ENCODE data around the gene UCP3. TPM values are rescaled to one million over a fixed set of nuclear protein-coding genes. Genes with fewer than 3 reads are reported as not detected.

UCP3 gene
- total RNA-seq, 2 experiments from 2014 or later: 0.32 to 0.83 TPM

DNA sequence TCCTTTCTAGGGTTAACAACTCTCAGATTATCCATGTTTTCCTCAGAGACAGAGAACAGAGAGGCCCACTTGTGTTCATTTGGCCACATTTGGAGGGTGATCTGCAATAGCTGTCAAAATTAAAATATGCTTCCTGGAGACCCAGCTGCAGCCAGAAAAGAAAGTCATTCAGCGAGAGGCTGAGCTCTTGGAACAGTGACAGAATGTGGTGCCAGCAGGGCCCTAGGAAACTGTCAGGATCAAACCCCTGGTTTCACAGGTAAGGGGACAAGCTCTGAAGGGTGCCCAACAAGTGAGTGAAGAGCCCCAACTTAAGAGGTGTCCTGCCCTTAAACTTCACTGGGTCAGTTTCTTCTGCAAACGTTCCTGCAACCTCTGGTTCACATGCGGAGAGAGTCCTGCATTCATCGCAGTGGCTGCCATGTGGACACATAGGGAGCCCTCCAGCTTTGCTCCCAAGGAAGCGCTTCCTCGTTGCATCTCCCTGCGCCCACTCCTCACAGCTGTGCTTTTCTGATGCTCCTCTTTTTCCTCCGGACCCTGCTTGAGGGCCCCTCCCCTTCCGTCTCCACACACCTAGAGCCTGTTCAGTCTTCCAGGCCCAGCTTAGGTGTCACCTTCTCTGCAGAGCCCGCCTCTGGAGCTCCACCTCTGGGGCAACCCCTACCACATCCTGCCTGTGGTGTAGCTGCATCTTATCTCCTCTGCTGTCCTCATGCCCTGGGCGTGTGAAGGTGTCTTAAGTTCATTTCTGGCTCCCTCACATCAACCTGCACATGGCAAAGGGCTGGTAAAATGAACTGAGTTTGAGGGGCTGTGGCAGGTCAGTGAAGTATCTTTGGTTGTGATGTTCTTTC lies 3.9 kb downstream of the UCP3 start:
- Mint-ChIP-seq H3K27me3 (ENCODE audit: low read depth) (no peaks in the 10 kb centered on the region), H3K36me3 (ENCODE audit: low read depth) (no peaks in the 10 kb centered on the region), H3K27ac (peak overlapping the region; percentile 88), H3K4me3 (peak overlapping the region; percentile 56), H3K9me3 (no peaks in the 10 kb centered on the region), H3K4me1 (ENCODE audit: low read depth) (peaks cover 51% of the 10 kb centered on the region)
- peak; percentile 95 for DNase-seq
- intact Hi-C loops (cut with micrococcal nuclease): loop anchor here (1.0 kb wide), 3 partner anchors 10 to 41 kb away; no protein-coding TSS in a partner anchor
- CTCF ChIA-PET: interaction anchor here (0.6 to 1.7 kb wide), 7 partner anchors 8 to 435 kb away, joined by 3 to 7 read pairs (median 3); no protein-coding TSS in a partner anchor

DNA sequence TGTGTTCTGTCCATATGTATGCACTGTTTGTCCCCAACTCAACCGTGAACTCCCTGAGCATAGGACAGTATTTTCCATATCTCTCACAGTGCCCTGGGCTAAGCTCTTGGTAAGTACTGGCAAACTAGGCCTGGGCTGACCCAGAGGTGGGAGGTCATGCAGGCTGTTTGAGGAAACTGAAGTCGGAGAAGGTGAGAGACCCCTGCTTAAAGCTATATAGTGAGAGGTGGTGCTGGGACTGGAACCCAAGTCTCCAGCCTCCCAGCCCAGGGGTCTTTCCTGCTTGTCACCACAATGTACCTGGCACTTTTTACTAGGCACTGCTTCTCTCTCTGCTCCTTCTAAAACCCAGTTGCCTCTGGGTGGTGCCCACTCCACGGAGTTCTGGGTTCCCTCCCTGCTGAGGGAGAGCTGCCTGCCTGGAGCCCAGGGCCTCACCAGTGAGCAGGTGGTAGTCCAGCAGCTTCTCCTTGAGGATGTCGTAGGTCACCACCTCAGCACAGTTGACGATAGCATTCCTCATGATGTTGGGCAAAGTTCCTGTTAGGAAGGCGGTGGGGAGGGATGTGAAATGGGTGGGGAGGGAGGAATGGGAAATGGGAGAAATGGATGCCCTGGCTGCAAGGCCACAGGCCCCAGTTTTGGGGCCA lies 4.7 kb downstream of the UCP3 start:
- CTCF ChIA-PET: interaction anchor here (1.7 kb wide), 1 partner anchor 15 kb away, joined by 7 read pairs; no protein-coding TSS in a partner anchor

DNA sequence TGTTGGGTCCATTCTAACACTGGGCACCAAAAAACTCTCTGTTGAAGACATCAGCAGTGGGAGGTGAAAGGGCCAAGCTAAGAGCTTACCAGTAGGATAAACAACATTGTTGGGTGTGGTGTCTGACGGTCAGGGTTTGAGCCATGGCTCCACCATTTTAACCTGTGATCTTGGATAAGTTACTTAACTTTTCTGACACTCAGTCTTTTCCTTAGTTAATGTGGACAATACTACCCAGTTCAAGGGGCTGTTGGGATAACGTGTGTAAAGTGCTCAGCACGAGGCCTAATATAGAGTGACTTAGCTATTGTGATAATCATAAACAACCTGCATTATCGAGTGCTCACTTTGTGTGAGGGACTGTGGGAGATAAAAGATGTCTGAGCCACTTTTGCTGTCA lies 6.1 kb downstream of the UCP3 start:
- H3K27me3 Mint-ChIP-seq (ENCODE audit: low read depth): no peaks in the 10 kb centered on the region
- no peaks in the 10 kb centered on the region for H3K9me3 Mint-ChIP-seq
- no peaks in the 10 kb centered on the region for H3K36me3 Mint-ChIP-seq (ENCODE audit: low read depth)
- intact Hi-C loops (cut with micrococcal nuclease): no loop called here
- CTCF ChIA-PET: interaction anchor here (0.6 to 1.7 kb wide), 2 partner anchors 16 to 30 kb away, joined by 3 to 7 read pairs; no protein-coding TSS in a partner anchor
- peaks cover 45% of the 10 kb centered on the region for H3K4me1 Mint-ChIP-seq (ENCODE audit: low read depth)
- no peak for DNase-seq
- no peak overlapping the region for H3K4me3 Mint-ChIP-seq
- no peak overlapping the region for H3K27ac Mint-ChIP-seq

More for the DNA sequence above, 4.7 kb downstream of the UCP3 start:
- Mint-ChIP-seq H3K4me1 (ENCODE audit: low read depth) (peaks cover 53% of the 10 kb centered on the region), H3K27ac (no peak overlapping the region), H3K36me3 (ENCODE audit: low read depth) (no peaks in the 10 kb centered on the region), H3K9me3 (no peaks in the 10 kb centered on the region), H3K27me3 (ENCODE audit: low read depth) (no peaks in the 10 kb centered on the region), H3K4me3 (no peak overlapping the region)
- DNase-seq: no peak
- intact Hi-C loops (cut with micrococcal nuclease): no loop called here

DNA sequence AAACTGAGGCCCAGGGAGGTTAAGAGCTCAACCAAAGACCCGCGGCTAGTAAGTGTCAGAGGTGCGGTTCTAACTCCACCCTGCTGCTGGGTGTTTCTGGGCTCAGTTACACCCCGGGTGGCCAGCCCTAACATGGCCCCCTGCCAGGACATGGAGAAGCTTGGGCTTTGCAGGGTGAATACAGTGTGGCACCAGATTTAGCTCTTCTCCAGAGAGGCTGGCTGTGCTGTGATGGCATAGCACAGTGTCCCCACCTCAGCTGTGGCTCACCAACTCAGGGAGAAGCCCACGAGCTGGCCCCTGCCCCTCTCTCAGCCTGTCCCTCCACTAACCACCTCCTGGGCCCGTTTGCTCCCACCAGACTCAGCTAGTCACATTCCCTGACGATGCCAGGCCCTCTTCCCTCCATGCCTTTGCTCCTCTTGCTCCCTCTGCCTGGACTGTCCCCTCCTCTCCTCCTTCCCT lies 7.0 kb downstream of the UCP3 start:
- Mint-ChIP-seq H3K9me3 (no peaks in the 10 kb centered on the region), H3K4me1 (ENCODE audit: low read depth) (peaks cover 51% of the 10 kb centered on the region), H3K27me3 (ENCODE audit: low read depth) (no peaks in the 10 kb centered on the region), H3K4me3 (no peak overlapping the region), H3K27ac (no peak overlapping the region), H3K36me3 (ENCODE audit: low read depth) (no peaks in the 10 kb centered on the region)
- CTCF ChIA-PET: interaction anchor here (1.3 kb wide), 1 partner anchor 10 kb away, joined by 4 read pairs; no protein-coding TSS in a partner anchor
- no peak for DNase-seq
- intact Hi-C loops (cut with micrococcal nuclease): no loop called here

DNA sequence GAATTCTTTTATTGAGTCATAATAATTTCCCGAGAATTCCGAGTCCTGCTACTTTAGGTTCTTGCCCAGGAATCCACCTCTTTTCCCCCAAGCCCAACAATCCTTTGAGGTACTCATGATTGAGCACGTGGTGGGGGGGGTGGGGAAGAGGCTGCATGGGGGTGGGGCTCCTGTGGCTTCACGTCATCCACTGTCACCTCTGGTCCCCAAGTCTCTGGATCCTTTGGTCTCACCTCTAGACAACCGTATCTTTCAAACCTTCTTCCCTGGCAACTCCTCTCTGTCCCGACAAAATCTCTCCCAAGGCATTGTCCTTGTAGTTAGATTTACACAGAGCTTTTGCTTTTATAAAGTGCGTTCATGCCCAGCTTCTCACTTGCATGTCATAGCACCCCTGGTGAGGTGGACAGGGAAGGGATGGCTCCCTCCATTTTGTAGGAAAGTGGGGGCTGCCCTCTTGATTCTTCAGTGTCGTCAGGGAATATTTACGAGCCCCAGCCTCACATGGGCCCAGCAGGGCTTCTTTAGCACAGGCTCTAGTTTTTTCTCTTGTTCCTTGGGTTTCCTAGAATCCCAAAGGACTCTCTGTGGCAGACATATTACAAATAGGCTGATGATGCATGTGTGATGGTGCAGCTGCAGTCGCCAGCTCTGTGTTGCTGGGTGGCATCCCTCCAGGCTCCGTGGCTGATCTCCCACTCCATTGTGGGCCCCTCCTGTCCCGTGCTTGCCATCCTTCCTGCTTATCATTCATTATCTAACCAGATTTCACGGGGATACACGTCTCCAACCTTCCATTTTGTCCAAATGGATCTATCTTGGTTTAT lies 8.4 kb downstream of the UCP3 start:
- H3K9me3 Mint-ChIP-seq: no peaks in the 10 kb centered on the region
- peaks cover 51% of the 10 kb centered on the region for H3K4me1 Mint-ChIP-seq (ENCODE audit: low read depth)
- no peak overlapping the region for H3K27ac Mint-ChIP-seq
- intact Hi-C loops (cut with micrococcal nuclease): no loop called here
- no peaks in the 10 kb centered on the region for H3K27me3 Mint-ChIP-seq (ENCODE audit: low read depth)
- H3K4me3 Mint-ChIP-seq: no peak overlapping the region
- no peak for DNase-seq
- CTCF ChIA-PET: interaction anchor here (1.3 kb wide), 1 partner anchor 24 kb away, joined by 3 read pairs; no protein-coding TSS in a partner anchor
- no peaks in the 10 kb centered on the region for H3K36me3 Mint-ChIP-seq (ENCODE audit: low read depth)

DNA sequence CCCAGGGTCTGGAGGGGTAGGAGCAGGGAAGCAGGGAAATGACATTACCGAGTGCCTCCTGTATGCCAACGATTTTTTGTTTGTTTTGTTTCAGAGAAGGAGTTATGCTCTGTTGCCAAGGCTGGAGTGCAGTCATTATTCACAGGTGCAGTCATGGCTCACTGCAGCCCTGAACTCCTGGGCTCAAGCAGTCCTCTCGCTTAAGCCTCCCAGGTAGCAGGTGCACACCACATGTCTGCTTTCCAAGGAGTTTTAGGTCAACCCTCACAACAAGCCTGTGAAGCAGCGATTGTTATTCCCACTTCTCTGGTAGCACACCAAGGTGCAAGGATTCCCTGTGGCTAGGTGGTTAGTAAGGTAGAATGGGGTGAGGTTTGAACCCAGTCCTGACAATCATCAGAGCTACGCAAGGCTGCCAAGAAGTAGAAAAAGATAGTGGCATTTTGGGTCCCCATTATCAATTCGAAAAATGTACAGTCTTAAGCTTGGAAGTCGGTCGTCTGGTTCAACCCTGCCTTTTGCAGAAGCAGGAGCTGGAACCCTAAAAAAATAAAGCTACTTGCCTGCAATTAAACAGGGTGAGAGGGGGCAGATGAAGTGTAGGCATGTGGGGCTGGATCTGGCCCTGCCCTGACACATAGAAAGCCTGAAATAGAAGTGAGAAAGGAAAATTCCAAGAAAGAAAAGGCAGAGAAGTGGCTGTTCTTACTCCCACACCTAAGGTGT lies 9.1 kb downstream of the UCP3 start:
- DNase-seq: no peak
- intact Hi-C loops (cut with micrococcal nuclease): loop anchor here (5.0 kb wide), 1 partner anchor 493 kb away; the partner anchor contains the start of gene LIPT2
- Mint-ChIP-seq H3K27me3 (ENCODE audit: low read depth) (no peaks in the 10 kb centered on the region), H3K4me1 (ENCODE audit: low read depth) (peaks cover 51% of the 10 kb centered on the region), H3K27ac (no peak overlapping the region), H3K36me3 (ENCODE audit: low read depth) (no peaks in the 10 kb centered on the region), H3K9me3 (no peaks in the 10 kb centered on the region), H3K4me3 (no peak overlapping the region)
- CTCF ChIA-PET: interaction anchor here (0.6 to 1.3 kb wide), 2 partner anchors 19 to 23 kb away, joined by 3 to 5 read pairs; no protein-coding TSS in a partner anchor

DNA sequence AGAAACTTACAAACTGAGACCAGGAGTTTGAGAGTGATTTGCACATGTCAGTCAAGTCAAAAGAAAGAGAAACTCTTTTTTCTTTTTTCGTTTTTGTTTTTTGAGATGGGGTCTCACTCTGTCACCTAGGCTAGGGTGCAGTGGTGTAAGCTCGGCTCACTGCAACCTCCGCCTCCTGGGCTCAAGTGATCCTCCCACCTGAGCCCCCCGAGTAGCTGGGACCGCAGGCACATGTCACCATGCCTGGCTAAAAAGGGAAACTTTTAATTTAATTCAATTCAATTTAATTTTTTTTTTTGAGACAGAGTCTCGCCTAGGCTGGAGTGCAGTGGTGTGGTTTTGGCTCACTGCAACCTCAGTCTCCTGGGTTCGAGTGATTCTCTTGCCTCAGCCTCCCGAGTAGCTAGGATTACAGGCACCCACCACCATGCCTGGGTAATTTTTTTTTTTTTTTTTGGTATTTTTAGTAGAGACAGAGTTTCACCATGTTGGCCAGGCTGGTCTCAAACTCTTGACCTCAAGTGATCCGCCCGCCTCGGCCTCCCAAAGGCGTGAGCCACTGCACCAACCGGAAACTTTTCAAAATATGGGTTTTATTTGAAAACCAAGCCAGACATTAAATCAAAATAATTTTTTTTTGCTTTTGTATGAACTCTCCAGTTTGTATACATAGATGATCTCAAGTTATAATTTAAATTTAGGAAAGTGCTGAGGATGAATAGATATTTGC lies 9.9 kb downstream of the UCP3 start:
- no peak overlapping the region for H3K4me3 Mint-ChIP-seq
- intact Hi-C loops (cut with micrococcal nuclease): loop anchor here (5.0 kb wide), 1 partner anchor 493 kb away; the partner anchor contains the start of gene LIPT2
- peaks cover 50% of the 10 kb centered on the region for H3K4me1 Mint-ChIP-seq (ENCODE audit: low read depth)
- no peak for DNase-seq
- CTCF ChIA-PET: interaction anchor here (0.6 to 0.7 kb wide), 3 partner anchors 9 to 35 kb away, joined by 3 to 5 read pairs (median 3); no protein-coding TSS in a partner anchor
- H3K27me3 Mint-ChIP-seq (ENCODE audit: low read depth): no peaks in the 10 kb centered on the region
- H3K27ac Mint-ChIP-seq: no peak overlapping the region
- H3K36me3 Mint-ChIP-seq (ENCODE audit: low read depth): no peaks in the 10 kb centered on the region
- no peaks in the 10 kb centered on the region for H3K9me3 Mint-ChIP-seq

DNA sequence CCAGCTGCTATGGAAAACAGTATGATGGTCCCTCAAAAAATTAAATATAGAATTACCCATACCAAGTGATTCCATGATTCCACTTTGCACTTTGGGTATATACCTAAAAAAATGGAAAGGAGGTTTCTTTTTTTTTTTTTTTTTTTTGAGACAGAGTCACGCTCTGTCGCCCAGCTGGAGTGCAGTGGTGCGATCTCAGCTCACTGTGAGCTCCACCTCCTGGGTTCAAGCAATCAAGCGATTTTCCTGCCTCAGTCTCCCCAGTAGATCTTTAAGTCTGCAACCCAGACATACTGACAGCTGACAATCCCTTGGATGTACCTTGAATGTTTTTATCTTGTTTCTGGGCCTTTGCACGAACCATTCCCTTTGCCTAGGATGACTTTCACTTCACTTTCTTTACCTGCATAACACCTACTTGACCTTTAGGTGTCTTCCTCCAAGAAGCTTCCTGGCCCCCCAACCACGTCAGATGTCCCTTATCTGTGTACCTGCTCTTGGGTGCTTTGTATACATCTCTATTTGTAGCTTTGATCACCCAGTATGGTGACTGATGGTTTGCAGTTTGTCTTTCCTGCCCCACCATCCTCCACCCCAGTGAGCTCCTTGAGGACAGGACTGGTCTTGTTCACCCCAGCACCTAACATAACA lies 11.6 kb downstream of the UCP3 start:
- intact Hi-C loops (cut with micrococcal nuclease): loop anchor here (5.0 kb wide), 1 partner anchor 495 kb away; the partner anchor contains the start of gene LIPT2
- Mint-ChIP-seq H3K27me3 (ENCODE audit: low read depth) (no peaks in the 10 kb centered on the region), H3K4me3 (no peak overlapping the region), H3K27ac (no peak overlapping the region), H3K36me3 (ENCODE audit: low read depth) (no peaks in the 10 kb centered on the region), H3K9me3 (no peaks in the 10 kb centered on the region), H3K4me1 (ENCODE audit: low read depth) (peaks cover 51% of the 10 kb centered on the region)
- CTCF ChIA-PET: interaction anchor here (0.6 to 1.9 kb wide), 3 partner anchors 8 to 25 kb away, joined by 3 to 5 read pairs (median 3); no protein-coding TSS in a partner anchor
- DNase-seq: no peak

DNA sequence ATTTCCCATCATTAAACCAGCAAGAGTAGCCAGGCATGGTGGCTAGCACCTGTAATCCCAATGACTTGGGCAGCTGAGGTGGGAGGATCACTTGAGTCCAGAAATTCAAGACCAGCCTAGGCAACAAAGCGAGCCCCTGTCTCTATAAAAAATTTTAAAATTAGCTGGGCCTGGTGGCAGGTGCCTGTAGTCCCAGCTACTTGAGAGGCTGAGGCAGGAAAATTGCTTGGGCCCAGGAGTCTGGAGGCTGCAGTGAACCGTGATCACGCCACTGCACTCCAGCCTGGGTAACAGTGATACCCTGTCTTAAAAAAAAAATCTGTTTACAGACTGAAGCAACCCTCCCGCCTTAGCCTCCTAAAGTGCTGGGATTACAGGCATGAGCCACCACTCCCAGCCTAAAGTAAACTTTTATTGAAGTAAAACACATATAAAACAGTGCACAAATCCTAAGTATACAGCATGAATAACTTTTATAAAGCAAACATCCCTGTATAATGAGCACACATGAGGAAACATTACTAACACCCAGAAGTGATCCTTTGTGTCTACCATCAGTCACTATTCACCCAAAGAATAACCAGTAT lies 12.6 kb downstream of the UCP3 start:
- peak overlapping the region; percentile 85 for H3K27ac Mint-ChIP-seq
- no peaks in the 10 kb centered on the region for H3K27me3 Mint-ChIP-seq (ENCODE audit: low read depth)
- no peaks in the 10 kb centered on the region for H3K9me3 Mint-ChIP-seq
- H3K36me3 Mint-ChIP-seq (ENCODE audit: low read depth): no peaks in the 10 kb centered on the region
- peaks cover 61% of the 10 kb centered on the region for H3K4me1 Mint-ChIP-seq (ENCODE audit: low read depth)
- intact Hi-C loops (cut with micrococcal nuclease): loop anchor here (5.0 kb wide), 1 partner anchor 496 kb away; the partner anchor contains the start of gene LIPT2
- H3K4me3 Mint-ChIP-seq: peak overlapping the region; percentile 44
- DNase-seq: no peak
- CTCF ChIA-PET: interaction anchor here (0.6 to 1.9 kb wide), 4 partner anchors 16 to 34 kb away, joined by 3 to 12 read pairs (median 4); no protein-coding TSS in a partner anchor

DNA sequence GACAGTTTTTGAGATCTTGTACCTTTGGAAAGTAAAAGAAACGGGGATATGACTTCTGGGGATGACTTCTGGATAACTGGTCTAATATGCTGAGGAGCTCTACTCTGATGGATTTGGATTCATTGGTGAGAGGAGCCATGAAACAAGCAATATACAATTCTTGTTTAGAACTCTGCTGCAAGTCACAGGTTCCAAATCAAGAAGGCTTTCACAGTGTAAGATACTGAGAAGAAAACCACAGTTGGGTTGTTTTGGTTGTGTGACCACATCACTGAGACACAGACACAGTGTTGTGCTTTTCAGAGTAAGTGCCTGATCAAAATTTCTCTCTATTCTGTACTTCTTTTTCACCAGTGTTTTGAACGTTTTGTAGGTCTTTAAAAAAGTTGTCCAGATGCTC lies 13.2 kb downstream of the UCP3 start:
- CTCF ChIA-PET: interaction anchor here (0.7 to 1.9 kb wide), 4 partner anchors 16 to 35 kb away, joined by 3 to 12 read pairs (median 4); no protein-coding TSS in a partner anchor
- Mint-ChIP-seq H3K4me3 (peak overlapping the region; percentile 44), H3K27ac (peak overlapping the region; percentile 85), H3K36me3 (ENCODE audit: low read depth) (no peaks in the 10 kb centered on the region), H3K27me3 (ENCODE audit: low read depth) (no peaks in the 10 kb centered on the region), H3K4me1 (ENCODE audit: low read depth) (peaks cover 65% of the 10 kb centered on the region), H3K9me3 (no peaks in the 10 kb centered on the region)
- DNase-seq: peak; percentile 64
- intact Hi-C loops (cut with micrococcal nuclease): loop anchor here (1.0 to 5.0 kb wide), 4 partner anchors 10 to 497 kb away; partner anchors contain the start of gene LIPT2

All from activated naive CD4-positive, alpha-beta T cell treated with anti-CD3 and anti-CD28 coated beads for 36 hours (primary cell).